Measurements from ENCODE around the gene CCDC3. TPM values are rescaled to one million over a fixed set of nuclear protein-coding genes. Genes with fewer than 3 reads are reported as not detected.

The CCDC3 gene
- total RNA-seq, 1 experiment from 2014 or later, result 0.10 TPM

DNA sequence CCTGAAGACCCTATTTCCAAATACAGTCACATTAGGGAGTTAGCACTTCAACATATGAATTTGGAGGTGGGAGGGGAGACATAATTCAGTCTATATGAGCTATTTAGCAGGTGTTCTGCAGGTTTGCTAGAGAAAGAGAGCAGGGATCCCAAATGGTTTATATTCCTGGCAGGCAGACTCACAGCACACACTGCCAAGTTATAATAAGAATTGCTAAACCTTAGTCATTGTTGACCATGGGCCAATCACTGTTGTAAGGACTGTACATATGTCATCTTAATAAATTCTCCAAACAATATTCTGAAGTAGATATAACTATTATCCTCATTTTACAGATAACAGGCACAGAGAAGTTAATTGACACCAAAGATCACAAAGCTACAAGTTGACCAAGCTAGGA lies 1.5 kb upstream of the CCDC3 start:
- in situ Hi-C loops (cut with HindIII; ENCODE audit: low pct_unique_long_range_greater_than_20kb, low sequenced_read_pairs) (no loop called here), intact Hi-C loops (cut with micrococcal nuclease; ENCODE audit: unreplicated experiment) (no loop called here)
- no peak overlapping the region for H3K4me3 ChIP-seq (ENCODE audit: low read depth in 2 of 2, low read length in 2 of 2)
- ChIA-PET POLR2A (interaction anchor here (0.6 kb wide), 1 partner anchor 580 kb away, joined by 5 read pairs; no protein-coding TSS in a partner anchor), CTCF (no interaction called here)
- TF ChIP-seq TCF7L2 (IDR thresholded peaks at IDR 0.05; ENCODE audit: low read depth, low read length) (no peak), REST (IDR thresholded peaks at IDR 0.05; ENCODE audit: insufficient read depth in 1 of 2, low read depth in 2 of 2, low read length in 1 of 2) (no peak), POLR2AphosphoS5 (IDR thresholded peaks at IDR 0.05; ENCODE audit: low read depth, low read length) (no peak), SIN3A (IDR thresholded peaks at IDR 0.05; ENCODE audit: borderline replicate concordance, insufficient read depth, low read depth, low read length) (no peak)
- TF ChIP-seq, protein P1, sequence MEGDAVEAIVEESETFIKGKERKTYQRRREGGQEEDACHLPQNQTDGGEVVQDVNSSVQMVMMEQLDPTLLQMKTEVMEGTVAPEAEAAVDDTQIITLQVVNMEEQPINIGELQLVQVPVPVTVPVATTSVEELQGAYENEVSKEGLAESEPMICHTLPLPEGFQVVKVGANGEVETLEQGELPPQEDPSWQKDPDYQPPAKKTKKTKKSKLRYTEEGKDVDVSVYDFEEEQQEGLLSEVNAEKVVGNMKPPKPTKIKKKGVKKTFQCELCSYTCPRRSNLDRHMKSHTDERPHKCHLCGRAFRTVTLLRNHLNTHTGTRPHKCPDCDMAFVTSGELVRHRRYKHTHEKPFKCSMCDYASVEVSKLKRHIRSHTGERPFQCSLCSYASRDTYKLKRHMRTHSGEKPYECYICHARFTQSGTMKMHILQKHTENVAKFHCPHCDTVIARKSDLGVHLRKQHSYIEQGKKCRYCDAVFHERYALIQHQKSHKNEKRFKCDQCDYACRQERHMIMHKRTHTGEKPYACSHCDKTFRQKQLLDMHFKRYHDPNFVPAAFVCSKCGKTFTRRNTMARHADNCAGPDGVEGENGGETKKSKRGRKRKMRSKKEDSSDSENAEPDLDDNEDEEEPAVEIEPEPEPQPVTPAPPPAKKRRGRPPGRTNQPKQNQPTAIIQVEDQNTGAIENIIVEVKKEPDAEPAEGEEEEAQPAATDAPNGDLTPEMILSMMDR (IDR thresholded peaks at IDR 0.05), result no peak
- no peaks in the 10 kb centered on the region for H3K9me3 ChIP-seq (ENCODE audit: control insufficient read depth, insufficient read depth, low read depth, low read length)
- no peaks in the 10 kb centered on the region for H3K4me1 ChIP-seq (ENCODE audit: control insufficient read depth, insufficient read depth, low read length)
- no peaks in the 10 kb centered on the region for H3K27me3 ChIP-seq (ENCODE audit: control insufficient read depth, insufficient read depth, low read length)
- no peak overlapping the region for H3K27ac ChIP-seq (ENCODE audit: low read length)
- no peaks in the 10 kb centered on the region for H3K36me3 ChIP-seq (ENCODE audit: control insufficient read depth, insufficient read depth, low read length)
- ATAC-seq (no peak), DNase-seq (ENCODE audit: low read depth, low spot score) (no peak)
- BruUV-seq (replicated peaks), result no TSS peak

- in situ Hi-C loops (cut with HindIII; ENCODE audit: low pct_unique_long_range_greater_than_20kb, low sequenced_read_pairs) (no loop called here), intact Hi-C loops (cut with micrococcal nuclease; ENCODE audit: unreplicated experiment) (no loop called here)
- Histone ChIP-seq H3K27ac (ENCODE audit: low read length) (no peak overlapping the region), H3K4me3 (ENCODE audit: low read depth in 2 of 2, low read length in 2 of 2) (no peak overlapping the region), H3K4me1 (ENCODE audit: control insufficient read depth, insufficient read depth, low read length) (no peaks in the 10 kb centered on the region), H3K27me3 (ENCODE audit: control insufficient read depth, insufficient read depth, low read length) (no peaks in the 10 kb centered on the region), H3K9me3 (ENCODE audit: control insufficient read depth, insufficient read depth, low read depth, low read length) (no peaks in the 10 kb centered on the region), H3K36me3 (ENCODE audit: control insufficient read depth, insufficient read depth, low read length) (no peaks in the 10 kb centered on the region)
- no peak for ATAC-seq
- ChIA-PET POLR2A (no interaction called here), CTCF (no interaction called here)
- no peak for DNase-seq (ENCODE audit: low read depth, low spot score)
- TF ChIP-seq POLR2AphosphoS5 (IDR thresholded peaks at IDR 0.05; ENCODE audit: low read depth, low read length) (no peak), REST (IDR thresholded peaks at IDR 0.05; ENCODE audit: insufficient read depth in 1 of 2, low read depth in 2 of 2, low read length in 1 of 2) (no peak), SIN3A (IDR thresholded peaks at IDR 0.05; ENCODE audit: borderline replicate concordance, insufficient read depth, low read depth, low read length) (no peak), TCF7L2 (IDR thresholded peaks at IDR 0.05; ENCODE audit: low read depth, low read length) (no peak)
- TF ChIP-seq, protein P1 (IDR thresholded peaks at IDR 0.05), result no peak
- no TSS peak for BruUV-seq (replicated peaks)
Observed at GRCh38 chr10:13001887-13002212, 337 bp upstream of the CCDC3 start.

Measured in Panc1 (cell line).